ENCODE data around the gene STT3B. TPM values are rescaled to one million over a fixed set of nuclear protein-coding genes. Genes with fewer than 3 reads are reported as not detected.

The STT3B gene
- total RNA-seq, 1 donor from 2014 or later, result 210 TPM

GRCh38 chr3:31629054-31629453, 96.3 kb downstream of the STT3B start:
- Mint-ChIP-seq H3K27me3 (ENCODE audit: low read depth) (no peaks in the 10 kb centered on the region), H3K36me3 (peaks cover 57% of the 10 kb centered on the region), H3K4me1 (no peaks in the 10 kb centered on the region), H3K4me3 (no peak overlapping the region), H3K9me3 (no peaks in the 10 kb centered on the region), H3K27ac (no peak overlapping the region)
- no peak for DNase-seq (ENCODE audit: low spot score in 2 of 2, unreplicated experiment in 2 of 2)
- TF ChIP-seq CTCF (IDR thresholded peaks at IDR 0.05; ENCODE audit: unreplicated experiment), result no peak

GRCh38 chr3:31634476-31634875, 101.8 kb downstream of the STT3B start:
- Mint-ChIP-seq H3K4me1 (peaks cover 9% of the 10 kb centered on the region), H3K9me3 (no peaks in the 10 kb centered on the region), H3K4me3 (no peak overlapping the region), H3K27ac (no peak overlapping the region), H3K36me3 (peaks cover 47% of the 10 kb centered on the region), H3K27me3 (ENCODE audit: low read depth) (no peaks in the 10 kb centered on the region)
- no peak for TF ChIP-seq CTCF (IDR thresholded peaks at IDR 0.05; ENCODE audit: unreplicated experiment)
- DNase-seq (ENCODE audit: low spot score in 2 of 2, unreplicated experiment in 2 of 2), result no peak

GRCh38 chr3:31635545-31635944, 102.8 kb downstream of the STT3B start:
- Mint-ChIP-seq H3K36me3 (peaks cover 36% of the 10 kb centered on the region), H3K9me3 (no peaks in the 10 kb centered on the region)
- TF ChIP-seq CTCF (IDR thresholded peaks at IDR 0.05; ENCODE audit: unreplicated experiment), result no peak

GRCh38 chr3:31636049-31636448, 103.3 kb downstream of the STT3B start:
- H3K27ac Mint-ChIP-seq, result peak overlapping the region; percentile 45
- peaks cover 31% of the 10 kb centered on the region for H3K36me3 Mint-ChIP-seq

More at GRCh38 chr3:31635545-31635944, 102.8 kb downstream of the STT3B start:
- H3K4me1 Mint-ChIP-seq, result peaks cover 9% of the 10 kb centered on the region
- peak overlapping the region; percentile 45 for H3K27ac Mint-ChIP-seq
- no peak for DNase-seq (ENCODE audit: low spot score in 2 of 2, unreplicated experiment in 2 of 2)
- H3K27me3 Mint-ChIP-seq (ENCODE audit: low read depth), result no peaks in the 10 kb centered on the region
- H3K4me3 Mint-ChIP-seq, result no peak overlapping the region

GRCh38 chr3:31636694-31637442, 104.1 kb downstream of the STT3B start:
- Mint-ChIP-seq H3K9me3 (no peaks in the 10 kb centered on the region), H3K36me3 (peaks cover 29% of the 10 kb centered on the region), H3K4me3 (no peak overlapping the region), H3K27me3 (ENCODE audit: low read depth) (no peaks in the 10 kb centered on the region), H3K27ac (no peak overlapping the region), H3K4me1 (peaks cover 9% of the 10 kb centered on the region)
- no peak for DNase-seq (ENCODE audit: low spot score in 2 of 2, unreplicated experiment in 2 of 2)
- no peak for TF ChIP-seq CTCF (IDR thresholded peaks at IDR 0.05; ENCODE audit: unreplicated experiment)

More at GRCh38 chr3:31636049-31636448, 103.3 kb downstream of the STT3B start:
- Mint-ChIP-seq H3K4me1 (peaks cover 9% of the 10 kb centered on the region), H3K9me3 (no peaks in the 10 kb centered on the region), H3K4me3 (no peak overlapping the region), H3K27me3 (ENCODE audit: low read depth) (no peaks in the 10 kb centered on the region)
- TF ChIP-seq CTCF (IDR thresholded peaks at IDR 0.05; ENCODE audit: unreplicated experiment), result no peak
- no peak for DNase-seq (ENCODE audit: low spot score in 2 of 2, unreplicated experiment in 2 of 2)
